Measurements from ENCODE around the gene EIF4E3.

GRCh38 chr3:71722693-71723092 is 2.5 kb downstream of the EIF4E3 start:
- TF ChIP-seq CTCF (IDR thresholded peaks at IDR 0.05; ENCODE audit: low read length), result no peak
- no peak for TF ChIP-seq EZH2phosphoT487 (IDR thresholded peaks at IDR 0.05; ENCODE audit: low read length)
- TF ChIP-seq EZH2 (optimal IDR thresholded peaks at IDR 0.05; ENCODE audit: low read depth, low read length), result no peak

Data from MM.1S (cell line).